SK-N-SH treated with all-trans-retinoic acid at 6 μM for 48 hours (cell line): Measurements from ENCODE around the gene SLC27A5.

Source experiments
- PATZ1 ChIP-seq: fragments of 250-450 bp; sonication (Bioruptor Pico); IDR thresholded peaks from 2 replicates; pipeline ENCODE4 v1.8.0; 2020; ENCODE audit warnings: mild to moderate bottlenecking, moderate library complexity, borderline replicate concordance
- ZFP30 ChIP-seq: fragments of 450-650 bp; formaldehyde crosslinking; IDR thresholded peaks from 2 replicates; pipeline ENCODE4 v1.5.0; 2022; ENCODE audit warnings: mild to moderate bottlenecking, moderate library complexity
- ZNF565 ChIP-seq: fragments of 450-650 bp; formaldehyde crosslinking; conservative IDR thresholded peaks from 2 replicates; pipeline ENCODE4 v1.5.0; 2020; ENCODE audit warnings: low read depth, mild to moderate bottlenecking, moderate library complexity
- ZNF8 ChIP-seq: fragments of 450-650 bp; formaldehyde crosslinking; IDR thresholded peaks from 2 replicates; pipeline ENCODE4 v1.5.0; 2020; ENCODE audit warnings: mild to moderate bottlenecking, moderate library complexity

- TF ChIP-seq ZNF565 (no peak), ZNF8 (CRISPR knock-in tag) (no peak), ZFP30 (no peak), PATZ1 (CRISPR knock-in tag) (no peak)
Observed at GRCh38 chr19:58497634-58498170, 14.1 kb downstream of the SLC27A5 start.
